Activated CD8-positive, alpha-beta memory T cell treated with anti-CD3 and anti-CD28 coated beads for 36 hours (primary cell): ENCODE measurements around the gene APOBEC3G. TPM values are rescaled to one million over a fixed set of nuclear protein-coding genes. Genes with fewer than 3 reads are reported as not detected.
"Not testable (repeated sequence)": the region's sequence is repeated elsewhere in the genome, so short reads cannot be mapped to it uniquely, and the experiment has no call there.

Experiments
- CTCF ChIA-PET: fragments of 350-600 bp; sonication (Branson Sonifier 250); formaldehyde crosslinking; loops from one replicate; lab custom pipeline; 2021; ENCODE audit warnings: antibody characterized with exemption; lab: Charles Lee
- POLR2A ChIA-PET: fragments of 350-600 bp; sonication (Branson Sonifier 250); formaldehyde crosslinking; loops from one replicate; lab custom pipeline; 2021; ENCODE audit warnings: antibody characterized with exemption; lab: Charles Lee
- total RNA-seq, 2 experiments: library from RNA; stranded (reverse); gene quantifications; one replicate each; pipeline ENCODE4 v1.2.3, GENCODE V29; 2021

The APOBEC3G gene
- total RNA-seq, 2 experiments from 2014 or later, result 129 to 137 TPM

DNA sequence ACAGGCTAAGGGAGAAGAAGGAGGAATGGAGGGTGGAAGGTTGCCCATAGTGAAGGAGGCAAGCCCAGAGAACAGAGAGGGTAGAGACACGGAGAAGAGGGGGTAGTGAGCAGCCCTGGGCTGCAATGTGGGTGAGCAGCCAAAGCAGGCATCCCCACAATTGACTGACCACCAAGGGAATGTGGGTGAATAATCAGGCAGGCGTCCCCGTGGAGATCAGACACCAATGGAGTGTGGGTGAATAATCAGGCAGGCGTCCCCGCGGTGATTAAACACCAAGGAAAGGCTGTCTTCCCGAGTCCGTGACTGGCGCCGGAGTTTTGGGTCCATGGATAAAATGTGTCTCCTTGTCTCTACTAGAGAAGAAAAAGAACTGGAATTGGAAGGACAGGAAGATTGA is 15.1 kb upstream of the APOBEC3G start:
- CTCF ChIA-PET, POLR2A ChIA-PET: not testable (repeated sequence)

DNA sequence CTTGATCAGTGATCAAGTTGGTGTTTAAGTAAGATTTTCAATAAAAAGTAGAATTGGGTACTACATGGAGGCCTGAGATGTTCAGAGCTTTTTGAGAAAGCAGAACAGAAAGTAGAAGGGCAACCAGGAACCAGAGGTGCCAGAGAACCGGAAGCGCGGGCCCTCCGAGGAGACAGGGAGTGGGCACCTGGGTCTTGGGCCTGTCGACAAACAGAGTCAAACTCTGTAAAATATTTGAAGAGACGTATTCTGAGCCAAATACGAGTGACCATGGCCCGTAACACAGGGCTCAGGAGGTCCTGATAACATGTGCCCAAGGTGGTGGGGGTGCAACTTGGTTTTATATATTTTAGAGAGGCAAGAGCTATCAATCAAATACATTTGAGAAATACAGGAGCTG is 13.2 kb upstream of the APOBEC3G start:
- CTCF ChIA-PET, result not testable (repeated sequence)
- POLR2A ChIA-PET, result interaction anchor here (0.9 kb wide), 1 partner anchor 22 kb away, joined by 3 read pairs; no protein-coding TSS in a partner anchor

DNA sequence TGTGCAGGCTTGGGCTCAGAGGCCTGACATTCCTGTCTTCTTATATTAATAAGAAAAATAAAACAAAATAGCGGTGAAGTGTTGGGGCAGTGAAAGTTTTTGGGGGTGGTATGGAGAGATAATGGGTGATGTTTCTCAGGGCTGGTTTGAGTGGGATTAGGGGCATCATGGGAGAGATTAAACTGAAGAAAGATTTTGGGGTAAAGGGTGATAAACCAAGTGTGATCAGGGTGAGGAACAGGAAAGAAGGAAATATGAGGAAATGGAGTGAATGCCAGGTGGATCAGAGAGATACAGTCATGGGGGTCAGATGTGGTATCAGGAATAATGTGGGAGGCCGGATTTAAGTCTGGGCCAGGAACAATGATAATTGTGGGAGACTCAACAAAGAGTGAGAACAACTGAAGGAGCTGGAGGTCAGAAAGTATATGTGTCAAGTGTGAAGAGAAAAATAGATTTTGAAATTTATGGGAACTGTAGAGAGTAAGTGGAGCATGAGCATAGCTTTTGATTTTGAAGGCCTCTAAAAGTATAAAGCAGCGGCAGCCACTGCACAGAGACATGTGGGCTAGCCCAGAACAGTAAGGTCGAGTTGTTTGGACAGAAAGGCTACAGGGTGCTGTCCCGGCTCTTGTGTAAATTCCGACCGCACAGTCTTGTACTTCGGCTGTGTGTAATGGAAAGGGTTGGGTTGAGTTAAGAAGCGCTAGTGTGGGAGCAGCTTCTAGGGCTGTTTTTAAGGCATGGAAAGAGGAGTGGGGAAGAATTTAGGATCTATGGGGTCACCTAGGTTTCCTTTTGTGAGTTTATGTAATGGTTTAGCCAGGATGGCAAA is 10.4 kb upstream of the APOBEC3G start:
- POLR2A ChIA-PET, CTCF ChIA-PET: not testable (repeated sequence)

DNA sequence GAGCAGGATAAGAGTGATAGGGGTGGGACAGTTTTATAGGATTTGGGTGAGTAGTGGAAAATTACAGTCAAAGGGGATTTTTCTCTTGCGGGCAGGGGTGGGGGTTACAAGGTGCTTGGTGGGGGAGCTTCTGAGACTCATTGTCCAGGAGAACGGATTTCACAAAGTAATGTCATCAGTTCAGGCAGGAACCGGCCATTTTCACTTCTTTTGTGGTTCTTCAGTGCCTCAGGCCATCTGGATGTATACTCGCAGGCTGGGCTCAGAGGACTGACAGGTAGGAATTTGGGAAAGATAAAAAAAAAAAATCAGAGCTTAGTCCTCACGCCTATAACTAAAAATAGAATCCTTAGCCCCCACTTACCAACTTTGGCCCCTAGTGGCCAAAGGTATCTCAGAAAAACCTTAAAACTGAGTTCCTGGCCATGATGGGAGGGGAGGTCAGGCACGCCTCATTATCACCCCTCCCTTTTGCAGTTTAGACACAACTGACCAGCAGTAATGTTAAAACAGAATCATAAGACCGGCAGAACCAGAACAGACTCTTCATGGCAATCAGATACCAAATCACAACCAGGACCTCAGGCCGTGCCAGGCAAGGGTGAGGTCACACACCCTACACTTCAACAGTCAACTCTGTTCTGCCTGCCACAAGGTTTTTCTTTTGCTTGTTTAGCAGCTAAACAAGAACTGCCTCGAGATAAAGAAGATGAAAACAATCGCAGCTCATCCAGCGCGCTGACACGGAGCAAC is 8.9 kb upstream of the APOBEC3G start:
- CTCF ChIA-PET, result interaction anchor here (0.6 to 3.2 kb wide), 2 partner anchors 10 to 27 kb away, joined by 3 to 9 read pairs; partner anchors contain the start of gene APOBEC3G
- POLR2A ChIA-PET, result no interaction called here

DNA sequence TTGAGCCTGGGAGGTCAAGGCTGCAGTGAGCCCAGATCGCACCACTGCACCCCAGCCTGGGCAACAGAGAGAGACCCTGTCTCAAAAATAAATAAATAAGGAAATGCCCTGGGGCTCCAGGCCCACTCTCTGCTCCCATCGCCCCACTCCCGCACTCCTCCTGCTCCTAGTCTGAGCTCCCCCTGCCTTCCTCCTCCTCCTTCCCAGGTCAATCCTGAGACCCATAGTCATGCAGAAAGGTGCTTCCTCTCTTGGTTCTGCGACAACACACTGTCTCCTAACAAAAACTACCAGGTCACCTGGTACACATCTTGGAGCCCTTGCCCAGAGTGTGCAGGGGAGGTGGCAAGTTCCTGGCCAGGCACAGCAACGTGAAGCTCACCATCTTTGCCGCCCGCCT is 6.9 kb upstream of the APOBEC3G start:
- ChIA-PET POLR2A (no interaction called here), CTCF (interaction anchor here (3.2 kb wide), 1 partner anchor 8 kb away, joined by 9 read pairs; the partner anchor contains the start of gene APOBEC3G)

DNA sequence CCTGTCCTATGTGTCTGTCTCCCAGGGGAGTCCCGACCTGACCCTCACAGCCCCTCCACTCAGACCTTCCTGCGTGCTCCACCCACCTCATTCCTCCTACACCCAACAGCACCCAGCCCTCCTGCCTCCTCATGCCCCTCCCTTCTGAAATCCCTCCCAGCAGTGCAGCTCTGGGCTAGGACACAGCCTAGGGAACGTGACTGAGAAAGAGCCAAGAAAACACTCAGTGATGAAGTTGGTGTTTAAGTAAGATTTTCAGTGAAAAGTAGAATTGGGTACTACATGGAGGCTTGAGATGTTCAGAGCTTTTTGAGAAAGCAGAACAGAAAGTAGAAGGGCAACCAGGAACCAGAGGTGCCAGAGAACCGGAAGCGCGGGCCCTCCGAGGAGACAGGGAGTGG is 4.5 kb upstream of the APOBEC3G start:
- CTCF ChIA-PET, POLR2A ChIA-PET: not testable (repeated sequence)

DNA sequence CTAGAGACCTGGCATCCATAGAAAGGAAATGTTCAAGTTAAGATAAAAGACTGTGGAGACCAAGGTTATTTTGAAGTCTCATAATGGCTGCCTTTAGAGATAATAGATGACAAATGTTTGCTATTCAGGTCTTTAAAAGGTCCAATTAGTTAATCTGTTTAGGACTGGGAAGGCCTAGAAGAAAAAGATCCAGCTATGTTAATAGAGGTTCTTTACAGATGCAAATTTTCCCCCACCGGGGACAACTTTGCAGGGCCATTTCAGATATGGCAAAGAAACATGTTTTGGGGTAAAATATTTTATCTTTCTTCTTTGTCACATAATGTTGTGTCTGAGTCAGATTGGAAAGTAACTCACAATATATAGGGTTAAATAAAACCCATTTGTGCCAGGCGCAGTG is 3.1 kb upstream of the APOBEC3G start:
- POLR2A ChIA-PET, result no interaction called here
- CTCF ChIA-PET, result no interaction called here

DNA sequence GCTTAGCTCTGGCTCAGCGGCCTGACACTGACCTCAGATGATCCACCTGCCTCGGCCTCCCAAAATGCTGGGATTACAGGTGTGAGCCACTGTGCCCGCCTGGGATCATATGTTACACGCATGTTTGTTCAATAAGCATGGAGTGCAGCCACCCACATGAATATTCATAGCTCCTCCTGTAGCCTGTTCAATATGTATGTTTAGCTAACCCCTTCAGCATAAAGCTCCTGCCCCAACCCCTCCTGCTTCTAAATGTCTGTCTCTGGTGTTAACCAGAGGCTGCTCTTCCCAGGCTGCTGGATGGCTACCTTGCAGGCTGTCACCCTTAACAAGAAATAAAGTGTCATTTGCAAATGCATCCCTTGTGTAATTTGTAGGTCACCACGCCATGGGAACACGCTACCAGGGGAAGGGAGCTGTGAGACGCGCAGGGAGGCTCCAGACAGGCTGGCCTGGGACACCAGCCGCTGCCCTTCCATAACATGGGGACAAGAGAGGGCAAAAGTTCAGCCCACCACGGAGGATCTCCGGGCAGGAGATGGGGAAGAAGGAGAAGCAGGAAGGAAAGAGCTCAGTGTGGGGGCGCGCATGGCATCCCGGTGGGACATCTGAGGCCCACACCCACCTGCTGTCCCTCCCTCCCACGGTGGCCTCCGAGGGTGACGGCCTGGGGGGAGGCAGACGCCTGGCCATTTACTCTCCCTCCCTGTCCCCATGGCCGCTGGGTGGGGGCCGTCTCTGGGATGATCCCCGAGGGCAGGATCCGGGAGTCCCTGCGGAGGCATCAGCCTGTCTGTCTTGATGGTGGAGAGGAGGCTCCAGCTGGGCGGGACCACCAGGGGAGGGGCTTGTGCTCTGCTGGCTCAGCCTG is 685 bp upstream of the APOBEC3G start:
- CTCF ChIA-PET, result interaction anchor here (1.5 kb wide), 1 partner anchor 22 kb away, joined by 3 read pairs; no protein-coding TSS in a partner anchor

DNA sequence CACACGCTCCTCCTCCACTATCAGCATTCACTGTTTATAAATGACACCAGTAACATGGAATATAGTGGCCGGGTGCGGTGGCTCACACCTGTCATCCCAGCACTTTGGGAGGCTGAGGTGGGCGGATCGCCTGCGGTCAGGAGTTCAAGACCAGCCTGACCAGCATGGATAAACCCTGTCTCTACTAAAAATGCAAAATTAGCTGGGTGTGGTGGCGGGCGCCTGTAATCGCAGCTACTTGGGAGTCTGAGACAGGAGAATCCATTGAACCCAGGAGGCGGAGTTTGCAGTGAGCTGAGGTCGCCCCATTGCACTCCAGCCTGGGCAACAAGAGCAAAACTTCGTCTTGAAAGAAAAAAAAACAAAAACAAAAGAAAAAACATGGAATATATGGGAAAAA is 837 bp downstream of the APOBEC3G start:
- ChIA-PET CTCF (interaction anchor here (2.0 to 2.1 kb wide), 2 partner anchors 9 to 11 kb away, joined by 8 to 9 read pairs; no protein-coding TSS in a partner anchor), POLR2A (interaction anchor here (0.7 kb wide), 1 partner anchor 17 kb away, joined by 3 read pairs; no protein-coding TSS in a partner anchor)

More for the DNA sequence above, 685 bp upstream of the APOBEC3G start:
- POLR2A ChIA-PET, result not testable (repeated sequence)

DNA sequence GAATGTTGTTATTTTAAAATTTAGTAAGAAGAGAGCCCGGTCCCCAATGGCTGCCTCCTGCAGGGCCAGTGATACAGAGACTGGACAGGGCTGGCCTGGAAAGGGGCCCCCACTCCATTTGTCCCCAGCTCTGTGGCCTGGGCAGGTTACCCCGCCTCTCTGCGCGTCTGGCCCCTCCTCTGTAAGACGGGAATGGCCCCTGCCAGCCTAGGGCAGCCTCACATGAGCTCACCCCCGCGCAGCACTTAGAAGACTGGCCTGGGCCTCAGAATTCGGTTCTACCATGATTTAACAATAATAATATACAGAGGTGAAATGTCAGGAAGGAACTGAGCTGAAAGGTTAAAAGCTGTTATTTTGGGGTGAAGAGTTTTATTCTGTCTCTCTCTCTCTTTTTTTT is 1.3 kb downstream of the APOBEC3G start:
- POLR2A ChIA-PET, result interaction anchor here (0.7 kb wide), 1 partner anchor 16 kb away, joined by 3 read pairs; no protein-coding TSS in a partner anchor
- CTCF ChIA-PET, result interaction anchor here (2.0 to 2.1 kb wide), 2 partner anchors 9 to 10 kb away, joined by 8 to 9 read pairs; no protein-coding TSS in a partner anchor

DNA sequence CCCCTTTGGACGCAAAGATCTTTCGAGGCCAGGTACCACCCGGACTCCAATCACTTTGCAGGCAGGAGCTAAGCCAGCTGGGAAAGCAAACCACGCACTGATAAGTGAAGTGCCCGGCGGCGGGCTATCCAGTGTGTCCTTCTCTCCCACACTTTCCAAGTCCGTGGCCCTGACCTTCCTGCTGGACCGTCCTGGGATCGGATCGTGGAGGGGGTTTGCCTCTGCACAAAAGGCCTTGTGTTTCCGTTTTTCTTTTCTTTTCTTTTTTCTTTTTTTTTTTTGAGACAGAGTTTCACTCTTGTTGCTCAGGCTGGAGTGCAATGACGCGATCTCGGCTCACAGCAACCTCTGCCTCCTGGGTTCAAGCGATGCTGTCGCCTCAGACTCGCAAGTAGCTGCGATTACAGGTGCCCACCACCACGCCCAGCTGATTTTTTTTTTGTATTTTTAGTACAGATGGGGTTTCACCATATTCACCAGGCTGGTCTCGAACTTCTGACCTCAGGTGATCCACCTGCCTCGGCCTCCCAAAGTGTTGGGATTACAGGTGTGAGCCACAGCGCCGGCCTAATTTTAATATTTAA is 2.1 kb downstream of the APOBEC3G start:
- ChIA-PET CTCF (interaction anchor here (2.0 to 2.1 kb wide), 2 partner anchors 9 to 10 kb away, joined by 8 to 9 read pairs; no protein-coding TSS in a partner anchor), POLR2A (interaction anchor here (0.6 kb wide), 1 partner anchor 38 kb away, joined by 7 read pairs; no protein-coding TSS in a partner anchor)

DNA sequence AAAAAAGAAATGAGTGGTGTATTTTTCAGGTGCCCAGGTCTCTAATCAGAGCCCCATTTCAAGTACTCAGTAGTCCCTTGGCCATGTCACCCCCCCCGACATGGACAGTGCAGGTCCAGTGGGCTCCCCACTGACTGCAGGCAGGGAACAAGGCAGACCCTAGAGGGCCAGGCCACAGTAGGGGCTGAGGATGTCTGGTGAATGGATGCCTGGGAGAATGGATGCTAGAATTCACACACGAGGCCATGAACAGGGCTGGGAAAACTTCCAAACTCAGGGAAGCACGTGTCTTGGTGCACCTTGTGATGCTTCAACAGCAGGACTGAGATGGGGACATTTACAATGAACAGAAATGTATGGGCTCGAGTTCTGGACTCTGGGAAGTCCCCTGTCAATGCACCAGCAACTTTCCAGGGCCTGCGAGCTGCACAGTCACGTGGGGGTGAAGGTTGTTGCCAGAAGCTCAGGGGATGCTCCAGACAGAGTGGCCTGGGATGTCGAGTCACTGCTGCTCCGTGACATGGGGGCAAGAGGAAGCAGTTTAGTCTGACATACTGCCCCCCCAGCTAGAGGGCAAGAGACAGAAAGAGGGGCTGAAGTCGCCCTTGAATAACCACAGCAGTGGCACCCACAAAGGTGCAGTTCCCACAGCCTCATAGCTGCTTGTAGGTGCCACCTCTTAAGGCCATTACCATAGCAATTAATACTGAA is 3.1 kb downstream of the APOBEC3G start:
- CTCF ChIA-PET, result interaction anchor here (1.2 to 2.1 kb wide), 3 partner anchors 8 to 106 kb away, joined by 3 to 8 read pairs (median 4); no protein-coding TSS in a partner anchor
- POLR2A ChIA-PET, result interaction anchor here (0.9 kb wide), 1 partner anchor 38 kb away, joined by 3 read pairs; no protein-coding TSS in a partner anchor

DNA sequence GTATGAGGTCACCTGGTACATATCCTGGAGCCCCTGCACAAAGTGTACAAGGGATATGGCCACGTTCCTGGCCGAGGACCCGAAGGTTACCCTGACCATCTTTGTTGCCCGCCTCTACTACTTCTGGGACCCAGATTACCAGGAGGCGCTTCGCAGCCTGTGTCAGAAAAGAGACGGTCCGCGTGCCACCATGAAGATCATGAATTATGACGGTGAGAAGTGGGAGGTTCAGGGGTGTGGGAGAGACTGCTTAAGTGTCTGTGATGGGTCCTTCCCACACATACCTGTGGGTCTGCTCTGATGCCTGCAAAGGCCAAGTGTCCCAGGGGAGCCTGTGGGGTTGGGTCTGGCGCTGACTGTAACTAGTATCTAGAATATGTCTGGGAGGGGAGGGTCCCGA is 3.9 kb downstream of the APOBEC3G start:
- POLR2A ChIA-PET, result interaction anchor here (0.9 kb wide), 1 partner anchor 37 kb away, joined by 3 read pairs; no protein-coding TSS in a partner anchor
- CTCF ChIA-PET, result interaction anchor here (1.2 kb wide), 2 partner anchors 8 to 107 kb away, joined by 3 to 4 read pairs; no protein-coding TSS in a partner anchor

DNA sequence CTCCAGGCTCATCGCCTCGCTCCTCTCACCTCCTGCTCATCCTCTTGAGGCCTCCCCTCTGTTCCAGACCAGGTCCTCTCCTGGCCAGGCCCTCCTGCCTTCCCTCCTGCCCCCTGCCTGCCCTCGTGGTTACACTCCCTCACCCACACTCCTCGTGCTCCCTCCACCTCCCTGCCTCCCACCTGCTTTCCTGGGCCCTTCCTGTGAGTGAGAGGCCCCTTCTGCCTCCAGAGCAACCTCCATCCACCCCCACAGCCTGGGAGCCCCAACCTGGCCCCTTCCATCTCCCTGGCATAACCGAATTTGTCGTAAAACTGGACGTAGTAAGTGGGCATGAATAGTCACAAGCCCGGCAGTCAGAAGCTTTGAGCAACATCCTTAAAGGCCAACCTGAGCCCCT is 4.5 kb downstream of the APOBEC3G start:
- ChIA-PET CTCF (interaction anchor here (1.2 kb wide), 2 partner anchors 8 to 108 kb away, joined by 3 to 4 read pairs; no protein-coding TSS in a partner anchor), POLR2A (no interaction called here)

DNA sequence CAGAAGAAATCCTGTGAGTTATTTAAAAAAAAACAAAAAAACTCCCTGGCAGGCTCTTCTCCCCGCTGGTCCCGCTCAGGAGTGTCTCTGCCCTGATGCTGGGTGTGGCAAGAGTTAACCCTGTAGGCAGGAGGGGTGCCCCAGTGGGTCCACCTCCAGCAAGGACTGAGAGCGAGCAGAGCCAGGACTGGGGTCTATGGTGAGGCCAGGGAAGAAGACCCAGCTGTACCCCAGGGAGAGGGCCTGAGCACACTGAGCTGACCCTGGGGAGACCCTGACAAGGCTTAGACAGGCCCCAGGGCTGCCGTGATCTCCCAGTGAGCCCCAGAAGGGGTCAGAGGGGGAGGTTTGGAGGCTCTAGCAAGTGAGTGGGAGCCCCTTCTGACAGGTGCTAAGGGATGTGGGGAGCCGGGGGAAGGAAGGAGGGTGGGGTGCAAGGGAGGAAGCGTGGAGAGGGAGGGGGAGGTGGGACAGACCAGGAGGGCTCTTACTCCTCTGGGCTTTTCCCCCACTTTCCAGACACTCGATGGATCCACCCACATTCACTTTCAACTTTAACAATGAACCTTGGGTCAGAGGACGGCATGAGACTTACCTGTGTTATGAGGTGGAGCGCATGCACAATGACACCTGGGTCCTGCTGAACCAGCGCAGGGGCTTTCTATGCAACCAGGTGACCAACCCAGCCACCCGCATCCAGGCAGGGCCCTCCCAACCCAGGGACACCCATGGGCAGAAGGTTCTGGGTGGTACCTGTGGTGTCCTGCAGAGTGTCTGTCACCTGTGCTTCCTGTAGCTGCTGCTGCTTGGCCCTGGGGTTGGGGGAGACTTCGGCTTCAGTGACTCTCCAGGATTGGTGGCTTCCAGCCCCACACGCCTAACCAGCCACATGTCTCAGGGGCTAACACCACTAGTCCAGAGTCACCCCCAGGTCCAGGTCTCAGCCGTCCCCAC is 6.4 kb downstream of the APOBEC3G start:
- ChIA-PET POLR2A (no interaction called here), CTCF (interaction anchor here (1.1 kb wide), 1 partner anchor 52 kb away, joined by 3 read pairs; no protein-coding TSS in a partner anchor)

DNA sequence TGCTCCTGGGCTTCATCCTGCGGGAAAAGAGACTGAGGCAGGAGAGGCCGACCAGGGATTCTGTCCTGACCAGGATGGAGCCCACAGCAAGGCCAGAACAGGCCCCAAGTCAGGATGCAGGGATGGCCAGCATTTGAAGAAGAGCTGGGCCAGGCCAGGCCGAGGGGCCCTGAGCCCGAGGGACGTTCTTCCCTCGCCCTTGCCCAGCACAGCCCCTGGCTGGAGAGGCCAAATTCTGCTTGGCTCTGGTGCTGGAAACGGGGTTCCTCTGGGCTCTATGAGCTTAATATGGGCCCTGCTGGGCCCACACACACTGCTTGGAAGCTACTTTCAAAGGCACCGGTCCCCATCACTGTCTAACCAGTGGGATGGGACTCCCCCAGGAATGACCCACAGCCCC is 7.6 kb downstream of the APOBEC3G start:
- POLR2A ChIA-PET, result no interaction called here
- CTCF ChIA-PET, result interaction anchor here (1.1 kb wide), 1 partner anchor 51 kb away, joined by 3 read pairs; no protein-coding TSS in a partner anchor
